Measurements from ENCODE around the gene PLD3. TPM values are rescaled to one million over a fixed set of nuclear protein-coding genes. Genes with fewer than 3 reads are reported as not detected.

The PLD3 gene
- total and polyA plus RNA-seq, 8 donors = 87.5 to 208 (median 108) TPM

- Histone ChIP-seq H3K36me3 (peaks cover 0 to 10% (median 0%) of the 10 kb centered on the region in 3 donors), H3K9me3 (no peaks in the 10 kb centered on the region), H3K27ac (no peak overlapping the region), H3K27me3 (no peaks in the 10 kb centered on the region), H3K4me3 (no peak overlapping the region), H3K4me1 (no peaks in the 10 kb centered on the region)
- DNase-seq (no peak), FAIRE-seq (no peak), ATAC-seq (no peak)
- WGBS, 2 donors = 83 to 88% methylated on average over 36 to 37 of the region's 37 CpGs
- intact Hi-C loops (cut with DNase I) = no loop called here
- TF ChIP-seq CTCF (IDR thresholded peaks at IDR 0.05) = no peak
These were observed 31.9 kb downstream of the PLD3 start for GRCh38 chr19:40380199-40381037.

- no peak for FAIRE-seq
- no peak for TF ChIP-seq CTCF (IDR thresholded peaks at IDR 0.05)
- ATAC-seq = no peak
These were observed 32.8 kb downstream of the PLD3 start for GRCh38 chr19:40381321-40381720.

GRCh38 chr19:40383668-40384248, 35.3 kb downstream of the PLD3 start:
- intact Hi-C loops (cut with DNase I) = no loop called here

More at GRCh38 chr19:40381321-40381720, 32.8 kb downstream of the PLD3 start:
- H3K27me3 ChIP-seq = no peaks in the 10 kb centered on the region
- no peak overlapping the region for H3K27ac ChIP-seq
- no peak overlapping the region for H3K4me3 ChIP-seq
- WGBS, 2 donors = 69 to 76% methylated on average over 3 of the region's 3 CpGs
- intact Hi-C loops (cut with DNase I) = no loop called here
- DNase-seq = no peak
- H3K36me3 ChIP-seq = peaks cover 0 to 10% (median 0%) of the 10 kb centered on the region in 3 donors
- no peaks in the 10 kb centered on the region for H3K4me1 ChIP-seq
- H3K9me3 ChIP-seq = no peaks in the 10 kb centered on the region

GRCh38 chr19:40387155-40387554, 38.7 kb downstream of the PLD3 start:
- Histone ChIP-seq H3K9me3 (no peaks in the 10 kb centered on the region), H3K27me3 (no peaks in the 10 kb centered on the region), H3K36me3 (no peaks in the 10 kb centered on the region), H3K4me3 (no peak overlapping the region), H3K4me1 (no peaks in the 10 kb centered on the region), H3K27ac (no peak overlapping the region)
- DNase-seq (no peak), ATAC-seq (no peak), FAIRE-seq (no peak)
- 89 to 90% methylated on average over 10 of the region's 10 CpGs for WGBS, 2 donors
- intact Hi-C loops (cut with DNase I) = no loop called here
- TF ChIP-seq CTCF (IDR thresholded peaks at IDR 0.05) = no peak

More at GRCh38 chr19:40383668-40384248, 35.3 kb downstream of the PLD3 start:
- WGBS, 2 donors = 71 to 74% methylated on average over 28 of the region's 28 CpGs
- Histone ChIP-seq H3K27ac (no peak overlapping the region), H3K4me3 (no peak overlapping the region), H3K4me1 (no peaks in the 10 kb centered on the region), H3K27me3 (no peaks in the 10 kb centered on the region), H3K36me3 (no peaks in the 10 kb centered on the region), H3K9me3 (no peaks in the 10 kb centered on the region)
- DNase-seq (no peak), ATAC-seq (no peak), FAIRE-seq (no peak)
- no peak for TF ChIP-seq CTCF (IDR thresholded peaks at IDR 0.05)

- Histone ChIP-seq H3K4me3 (no peak overlapping the region), H3K9me3 (no peaks in the 10 kb centered on the region), H3K27me3 (no peaks in the 10 kb centered on the region), H3K27ac (no peak overlapping the region), H3K36me3 (no peaks in the 10 kb centered on the region), H3K4me1 (no peaks in the 10 kb centered on the region)
- DNase-seq = no peak
- no peak for TF ChIP-seq CTCF (IDR thresholded peaks at IDR 0.05)
- intact Hi-C loops (cut with DNase I) = no loop called here
- ATAC-seq = no peak
- FAIRE-seq = no peak
- WGBS, 2 donors = 60 to 62% methylated on average over 3 of the region's 3 CpGs
These were observed 40.0 kb downstream of the PLD3 start for GRCh38 chr19:40388481-40388880.
